ENCODE data around the gene PNPLA6.

The PNPLA6 gene
- 107 to 148 (median 134) reads per million in 4 experiments for total RNA-seq

DNA sequence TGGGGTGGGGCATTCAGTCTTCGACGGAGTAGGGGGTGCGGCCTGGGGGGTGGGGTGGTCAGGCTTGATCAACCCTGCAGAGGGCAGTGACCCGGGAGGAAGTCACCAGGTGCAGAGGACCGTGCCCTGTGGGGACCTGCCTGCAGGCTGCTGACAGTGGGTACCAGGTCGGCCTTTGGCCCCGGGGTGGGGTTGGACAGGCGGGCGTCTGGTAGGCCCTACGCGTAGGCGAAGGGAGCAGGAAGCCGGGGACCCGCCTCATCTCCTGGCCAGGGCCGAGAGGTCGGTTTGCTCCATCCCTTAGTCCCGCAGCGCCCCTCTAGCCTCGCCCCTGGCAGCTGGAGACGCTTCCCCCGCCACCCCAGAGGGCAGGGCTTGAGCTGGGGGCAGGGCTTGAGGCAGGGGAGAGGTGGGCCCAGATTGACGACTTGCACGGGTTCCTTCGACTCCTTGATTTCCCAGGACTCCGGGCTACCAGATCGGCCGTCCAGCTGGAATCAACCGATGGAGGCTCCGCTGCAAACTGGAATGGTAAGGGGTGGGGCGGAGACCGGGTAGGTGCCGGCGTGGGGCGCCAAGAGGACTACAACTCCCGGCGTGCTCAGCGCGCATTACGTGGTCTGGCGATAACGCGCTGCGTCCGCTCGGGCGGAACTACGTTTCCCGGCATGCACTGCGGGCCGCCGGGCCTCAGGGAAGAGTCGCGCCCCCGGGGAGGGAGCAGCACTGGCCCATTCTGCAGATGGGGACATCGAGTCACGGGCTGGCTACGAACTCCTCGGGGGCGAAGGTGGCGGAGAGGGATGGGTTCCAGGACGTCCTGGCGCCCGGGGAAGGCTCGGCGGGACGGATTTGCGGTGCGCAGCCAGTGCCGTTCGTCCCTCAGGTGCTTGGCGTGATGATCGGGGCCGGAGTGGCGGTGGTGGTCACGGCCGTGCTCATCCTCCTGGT, at the start of gene PNPLA6:
Gene PNPLA6 (plus strand): TSS at position 671 of the 951 bp plus-strand sequence. CDS start 72 bp downstream, at position 743.
- peak; percentile 84 for DNase-seq

DNA sequence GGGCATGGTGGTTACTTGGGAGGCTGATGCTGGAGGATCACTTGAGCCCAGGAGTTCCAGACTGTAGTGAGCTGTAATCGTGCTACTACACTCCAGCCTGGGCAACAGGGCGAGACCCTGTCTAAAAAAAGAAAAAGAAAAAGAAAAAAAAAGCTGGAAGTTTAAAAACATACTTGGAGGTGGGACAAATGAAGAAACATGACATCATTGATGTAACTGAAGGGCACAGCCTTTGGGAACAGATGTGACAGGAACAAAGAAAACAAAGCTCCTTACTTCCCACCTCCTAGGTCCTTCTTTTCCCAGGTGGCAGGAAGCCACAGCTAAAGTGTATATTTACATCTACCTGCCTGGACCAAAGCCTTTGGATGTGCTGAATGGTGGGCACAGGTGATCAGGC, 48.6 kb upstream of the PNPLA6 start:
- DNase-seq: no peak

GRCh38 chr19:7488736-7489353, 46.7 kb upstream of the PNPLA6 start, which contains the start of gene PEX11G:
PEX11G (minus strand) TSS chr19:7489035; CDS start chr19:7489010, 25 bp downstream.
- DNase-seq: peak; percentile 87

GRCh38 chr19:7489609-7490044, 45.9 kb upstream of the PNPLA6 start:
- DNase-seq: no peak

DNA sequence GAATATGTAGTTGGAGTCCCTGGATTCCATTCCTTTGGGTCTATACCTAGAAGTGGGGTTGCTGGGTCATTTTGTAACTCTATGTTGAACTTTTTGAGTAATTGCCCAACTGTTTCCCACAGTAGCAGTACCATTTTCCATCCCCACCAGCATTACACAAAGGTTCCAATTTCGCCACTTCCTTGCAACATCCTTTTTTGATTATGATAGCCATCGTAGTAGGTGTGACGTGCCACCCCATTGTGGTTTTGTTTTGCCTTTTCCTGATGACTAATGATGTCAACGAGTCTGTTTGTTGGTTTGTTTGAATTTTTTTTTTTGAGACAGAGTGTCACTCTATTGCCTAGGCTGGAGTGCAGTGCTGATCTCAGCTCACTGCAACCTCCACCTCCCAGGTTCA, 43.4 kb upstream of the PNPLA6 start:
- no peak for DNase-seq

GRCh38 chr19:7492558-7492957, 43.0 kb upstream of the PNPLA6 start:
- DNase-seq: no peak

- DNase-seq: no peak
Measured at GRCh38 chr19:7494416-7495098, 41.0 kb upstream of the PNPLA6 start.

DNA sequence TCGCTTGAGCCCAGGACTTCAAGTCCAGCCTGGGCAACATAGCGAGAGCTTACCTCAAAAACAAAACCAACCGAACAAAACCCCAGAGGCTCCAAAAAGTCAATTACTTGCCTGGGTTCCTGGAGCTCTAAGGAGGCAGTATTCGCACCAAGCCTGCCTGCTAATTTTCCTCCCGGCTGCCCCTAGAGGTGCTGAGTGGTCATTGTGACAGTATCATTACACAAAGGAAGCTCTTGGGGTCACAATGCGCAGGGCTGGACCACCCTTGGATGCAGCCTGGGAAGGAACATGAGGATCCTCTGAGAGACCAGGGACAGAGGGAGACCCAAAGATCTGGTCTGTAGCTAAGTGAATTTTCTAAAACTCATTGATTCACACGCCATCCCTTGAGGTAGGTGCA, 38.2 kb upstream of the PNPLA6 start:
- DNase-seq: no peak

DNA sequence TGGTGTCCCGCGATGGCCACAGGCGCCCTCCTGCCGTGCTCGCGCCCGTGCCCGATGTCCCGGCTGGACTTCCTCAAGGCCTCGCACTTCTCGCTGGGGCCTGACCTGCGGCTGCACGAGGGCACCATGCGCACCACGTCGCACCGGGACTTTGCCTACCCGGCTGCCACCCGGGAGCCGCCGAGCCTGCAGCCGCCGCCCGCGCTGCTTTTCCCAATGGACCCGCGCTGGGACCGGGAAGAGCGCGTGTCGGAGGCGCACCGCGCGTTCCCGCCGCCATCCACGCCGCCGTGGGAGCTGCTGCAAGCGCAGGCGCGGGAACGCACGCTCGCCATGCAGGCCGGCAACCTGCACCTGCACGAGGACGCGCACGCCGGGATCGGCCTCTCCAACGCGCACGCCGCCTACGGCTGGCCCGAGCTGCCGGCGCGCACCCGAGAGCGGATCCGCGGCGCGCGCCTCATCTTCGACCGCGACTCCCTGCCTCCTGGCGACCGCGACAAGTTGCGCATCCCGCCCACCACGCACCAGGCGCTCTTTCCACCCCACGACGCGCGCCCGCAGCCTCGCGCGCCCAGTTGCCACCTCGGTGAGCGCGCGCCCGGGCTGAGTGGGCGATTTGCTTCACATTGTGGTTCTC, 34.6 kb upstream of the PNPLA6 start:
- DNase-seq: no peak

DNA sequence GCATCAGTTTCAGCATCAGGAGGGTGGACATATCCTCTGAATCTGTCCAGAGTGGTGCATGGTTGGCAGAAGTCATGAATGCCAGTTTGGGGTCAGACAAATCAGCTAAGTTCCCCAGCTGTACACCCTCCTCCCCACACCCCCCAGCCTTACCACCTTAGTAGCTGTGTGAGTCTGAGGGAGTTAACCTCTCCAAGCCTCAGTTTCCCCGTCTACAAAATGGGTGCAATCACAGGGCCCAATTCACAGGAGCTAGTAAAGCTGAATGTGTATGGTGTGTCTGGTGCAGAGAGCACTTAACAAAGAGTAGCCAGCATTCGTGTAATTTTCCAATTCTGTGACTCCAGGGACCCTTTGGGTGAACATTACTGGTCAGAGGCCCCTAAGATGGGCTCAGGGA, 33.0 kb upstream of the PNPLA6 start:
- DNase-seq: no peak

- no peak for DNase-seq
Measured at GRCh38 chr19:7504684-7505083, 30.8 kb upstream of the PNPLA6 start.

GRCh38 chr19:7505288-7505681, 30.2 kb upstream of the PNPLA6 start:
- DNase-seq: no peak

- peak; percentile 15 for DNase-seq
Measured at GRCh38 chr19:7505682-7506384, 29.7 kb upstream of the PNPLA6 start.

- DNase-seq: peak; percentile 17
Measured at GRCh38 chr19:7506385-7507328, 28.9 kb upstream of the PNPLA6 start.

GRCh38 chr19:7507884-7508283, 27.6 kb upstream of the PNPLA6 start:
- DNase-seq: no peak

- no peak for DNase-seq
Measured at GRCh38 chr19:7509625-7510024, 25.9 kb upstream of the PNPLA6 start.

DNA sequence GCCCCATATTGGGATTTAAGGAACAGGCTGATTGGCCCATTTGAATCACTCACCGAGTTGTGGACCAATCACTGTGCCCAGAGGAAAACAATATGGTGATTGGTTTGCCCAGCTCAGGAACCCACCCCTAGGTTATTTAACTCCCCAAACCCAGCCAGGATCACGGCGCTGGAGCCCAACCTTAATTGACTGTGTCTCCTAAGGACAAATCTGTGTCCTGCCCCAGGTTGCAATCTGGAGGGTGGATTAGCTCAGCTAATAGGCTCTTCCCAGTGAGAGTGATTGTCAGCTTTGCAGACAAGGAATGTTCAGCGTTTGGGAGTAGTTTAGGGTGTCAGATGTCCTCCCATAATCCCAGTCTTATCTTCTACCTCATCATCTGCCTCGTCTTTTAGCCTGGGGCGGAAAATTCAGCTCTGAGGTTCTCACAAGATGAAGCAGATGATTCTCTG, 23.1 kb upstream of the PNPLA6 start:
- DNase-seq: no peak

- no peak for DNase-seq
Measured at GRCh38 chr19:7513809-7514642, 21.5 kb upstream of the PNPLA6 start.

- no peak for DNase-seq
Measured at GRCh38 chr19:7515110-7515644, 20.3 kb upstream of the PNPLA6 start.

Measured in effector CD8-positive, alpha-beta T cell (primary cell).